H1 (cell line): Measurements from ENCODE around the gene ZNF608. TPM values are rescaled to one million over a fixed set of nuclear protein-coding genes. Genes with fewer than 3 reads are reported as not detected.

Experiments
- CTCF ChIA-PET: fragments of 300-600 bp; sonication (Branson Sonifier 250); formaldehyde crosslinking; loops from one replicate; lab custom pipeline; 2021; ENCODE audit not compliant: partially characterized antibody; lab: Charles Lee
- POLR2A ChIA-PET: fragments of 300-600 bp; sonication (Branson Sonifier 250); formaldehyde crosslinking; loops from one replicate; lab custom pipeline; 2021; ENCODE audit warnings: inconsistent platforms; ENCODE audit not compliant: partially characterized antibody; lab: Charles Lee
- DNase-seq, 2 experiments: peaks; one replicate each; pipeline versions ENCODE4 v3.0.0 to v3.0.0-alpha.2; 2010 to 2022; ENCODE audit warnings: low spot score in 2 of 2, low read depth in 1 of 2, mixed read lengths in 1 of 2
- FAIRE-seq: peaks from 2 replicates; lab custom pipeline; 2011; peaks lifted over from hg19 to GRCh38; lab: Jason Lieb, UNC
- H2AFZ ChIP-seq: 2 replicates; pipeline ENCODE4 v1.8.1; 2012; ENCODE audit warnings: low read length, inconsistent platforms
- H2AK5ac ChIP-seq: 2 replicates; pipeline ENCODE4 v1.6.1; 2013; ENCODE audit warnings: low read depth, low read length
- H2BK120ac ChIP-seq: replicated peaks from 2 replicates; pipeline ENCODE3; 2013; ENCODE audit warnings: low read depth, low read length, inconsistent platforms
- H2BK12ac ChIP-seq: 2 replicates; pipeline ENCODE4 v1.6.1; 2013; ENCODE audit warnings: low read depth, low read length
- H2BK15ac ChIP-seq: 2 replicates; pipeline ENCODE4 v1.6.1; 2013; ENCODE audit warnings: low read length
- H2BK20ac ChIP-seq: 2 replicates; pipeline ENCODE4 v1.6.1; 2013; ENCODE audit warnings: low read length
- H2BK5ac ChIP-seq: 2 replicates; pipeline ENCODE4 v1.6.1; 2013; ENCODE audit warnings: low read depth, low read length
- H3K14ac ChIP-seq: 2 replicates; pipeline ENCODE4 v1.6.1; 2013; ENCODE audit warnings: inconsistent platforms; ENCODE audit not compliant: insufficient read length
- H3K18ac ChIP-seq: 2 replicates; pipeline ENCODE4 v1.6.1; 2013; ENCODE audit warnings: low read length; ENCODE audit errors: extremely low read depth
- H3K23ac ChIP-seq: 2 replicates; pipeline ENCODE4 v1.6.1; 2013; ENCODE audit warnings: inconsistent platforms; ENCODE audit not compliant: insufficient read length
- H3K23me2 ChIP-seq: 2 replicates; pipeline ENCODE4 v1.6.1; 2013; ENCODE audit warnings: low read depth, low read length
- H3K27ac ChIP-seq: 2 replicates; pipeline ENCODE4 v1.6.1; 2011; ENCODE audit warnings: low read depth, low read length, inconsistent platforms
- H3K27me3 ChIP-seq, 4 experiments: replicated peaks in 1 of 4; 1 replicate in 1 of 4; 2 replicates in 3 of 4; pipeline versions ENCODE4 v1.6.1 to v1.8.1; 2011 to 2013; ENCODE audit warnings: low read length in 3 of 4, mild to moderate bottlenecking in 3 of 4, inconsistent platforms in 2 of 4, mixed read lengths in 2 of 4, moderate library complexity in 1 of 4; ENCODE audit not compliant: control insufficient read depth in 3 of 4, insufficient read depth in 3 of 4; ENCODE audit errors: extremely low read depth in 1 of 4
- H3K36me3 ChIP-seq, 4 experiments: 2 replicates each; pipeline versions ENCODE4 v1.6.1 to v1.8.1; 2011 to 2013; ENCODE audit warnings: mild to moderate bottlenecking in 4 of 4, low read length in 3 of 4, moderate library complexity in 2 of 4, control low read depth in 1 of 4, inconsistent platforms in 1 of 4; ENCODE audit not compliant: insufficient read depth in 4 of 4, control insufficient read depth in 2 of 4
- H3K4ac ChIP-seq: replicated peaks from 2 replicates; pipeline ENCODE3; 2013; ENCODE audit warnings: low read length, low read depth, mixed read lengths, inconsistent platforms; ENCODE audit not compliant: insufficient read length
- H3K4me1 ChIP-seq, 4 experiments: replicated peaks in 1 of 4; 1 replicate in 1 of 4; 2 replicates in 3 of 4; pipeline versions ENCODE4 v1.6.1 to v1.8.1; 2011 to 2013; ENCODE audit warnings: low read length in 3 of 4, inconsistent platforms in 2 of 4, mixed read lengths in 1 of 4; ENCODE audit not compliant: insufficient read depth in 4 of 4, control insufficient read depth in 3 of 4
- H3K4me2 ChIP-seq, 2 experiments: 2 replicates each; pipeline versions ENCODE4 v1.6.1 to v1.8.1; 2011 to 2013; ENCODE audit warnings: low read depth in 2 of 2, low read length in 2 of 2, control low read depth in 1 of 2, inconsistent platforms in 1 of 2, mild to moderate bottlenecking in 1 of 2; ENCODE audit not compliant: insufficient read depth in 1 of 2
- H3K4me3 ChIP-seq, 4 experiments: fragments of 200-600, 300-600 bp in 1 of 4; sonication (generic), shearing (Covaris generic), sonication (Bioruptor Twin) in 1 of 4; 2 replicates each; pipeline versions ENCODE4 v1.5.1 to v1.8.1; 2011 to 2016; ENCODE audit warnings: low read length in 4 of 4, low read depth in 3 of 4, control low read depth in 2 of 4, inconsistent platforms in 2 of 4, mild to moderate bottlenecking in 2 of 4, mixed read lengths in 1 of 4, moderate library complexity in 1 of 4; ENCODE audit not compliant: insufficient read depth in 2 of 4; ENCODE audit errors: extremely low read depth in 1 of 4
- H3K56ac ChIP-seq: replicated peaks from 2 replicates; pipeline ENCODE3; 2013; ENCODE audit warnings: low read depth, mild to moderate bottlenecking, mixed read lengths, low read length, inconsistent platforms; ENCODE audit not compliant: insufficient read length
- H3K79me1 ChIP-seq: 2 replicates; pipeline ENCODE4 v1.6.1; 2013; ENCODE audit warnings: low read depth, low read length, control low read depth
- H3K79me2 ChIP-seq, 2 experiments: 2 replicates each; pipeline versions ENCODE4 v1.6.1 to v1.8.1; 2012 to 2013; ENCODE audit warnings: low read length in 2 of 2, mild to moderate bottlenecking in 2 of 2, inconsistent platforms in 1 of 2; ENCODE audit not compliant: insufficient read depth in 2 of 2, control insufficient read depth in 1 of 2
- H3K9ac ChIP-seq, 4 experiments: replicated peaks in 1 of 4; 1 replicate in 1 of 4; 2 replicates in 3 of 4; pipeline versions ENCODE4 v1.6.1 to v1.8.1; 2011 to 2013; ENCODE audit warnings: low read depth in 3 of 4, low read length in 3 of 4, control low read depth in 2 of 4, mild to moderate bottlenecking in 2 of 4, moderate library complexity in 2 of 4, inconsistent platforms in 1 of 4; ENCODE audit errors: extremely low read depth in 1 of 4
- H3K9me3 ChIP-seq, 2 experiments: 2 replicates each; pipeline versions ENCODE4 v1.6.1 to v1.8.1; 2012 to 2013; ENCODE audit warnings: mild to moderate bottlenecking in 2 of 2, moderate library complexity in 2 of 2, control low read depth in 1 of 2, inconsistent platforms in 1 of 2, low read depth in 1 of 2, low read length in 1 of 2, mixed read lengths in 1 of 2; ENCODE audit not compliant: insufficient read depth in 2 of 2
- H4K20me1 ChIP-seq, 2 experiments: replicated peaks in 1 of 2; 2 replicates each; pipeline versions ENCODE3 to v1.8.1; 2011 to 2013; ENCODE audit warnings: inconsistent platforms in 2 of 2, low read length in 2 of 2, mild to moderate bottlenecking in 1 of 2; ENCODE audit not compliant: insufficient read depth in 2 of 2, control insufficient read depth in 1 of 2
- H4K5ac ChIP-seq: 2 replicates; pipeline ENCODE4 v1.6.1; 2013; ENCODE audit warnings: low read length, low read depth, mixed read lengths, inconsistent platforms; ENCODE audit not compliant: insufficient read length
- H4K8ac ChIP-seq: 2 replicates; pipeline ENCODE4 v1.8.0; 2013; ENCODE audit warnings: mild to moderate bottlenecking, moderate library complexity, low read length, inconsistent platforms; ENCODE audit not compliant: insufficient read depth; ENCODE audit errors: extremely low read depth
- H4K91ac ChIP-seq: replicated peaks from 2 replicates; pipeline ENCODE3; 2013; ENCODE audit warnings: low read length, mixed read lengths, inconsistent platforms; ENCODE audit not compliant: insufficient read length
- BCL11A ChIP-seq, 2 experiments: IDR thresholded peaks; one replicate each; pipeline ENCODE4 v1.6.1; 2011; ENCODE audit warnings: low read depth in 2 of 2, low read length in 2 of 2, mild to moderate bottlenecking in 2 of 2
- CEBPB ChIP-seq: IDR thresholded peaks from 2 replicates; pipeline ENCODE4 v1.6.1; 2012; ENCODE audit warnings: low read depth, low read length
- CTCF ChIP-seq, 3 experiments: IDR thresholded peaks; 1 replicate in 2 of 3; 2 replicates in 1 of 3; pipeline versions ENCODE4 v1.5.1 to v1.6.1; 2011; ENCODE audit warnings: low read length in 3 of 3, mild to moderate bottlenecking in 3 of 3, inconsistent platforms in 2 of 3, low read depth in 1 of 3, moderate library complexity in 1 of 3; ENCODE audit not compliant: insufficient read depth in 1 of 3; ENCODE audit errors: control extremely low read depth in 1 of 3
- MAX ChIP-seq: IDR thresholded peaks from 2 replicates; pipeline ENCODE4 v1.6.1; 2012; ENCODE audit warnings: inconsistent platforms
- RBBP5 ChIP-seq: IDR thresholded peaks from 2 replicates; pipeline ENCODE4 v1.7.1; 2012; ENCODE audit warnings: low read depth, mild to moderate bottlenecking, inconsistent platforms, low read length, moderate library complexity, borderline replicate concordance
- RFX5 ChIP-seq: IDR thresholded peaks from 2 replicates; pipeline ENCODE4 v1.6.1; 2011; ENCODE audit warnings: low read depth, low read length, improper control_type of control experiment, borderline replicate concordance
- WGBS, 2 experiments: shearing (Covaris generic) in 1 of 2; methylation state at CpG; one replicate each; pipeline versions ENCODE4 v1.1.6 to v1.1.7; 2013 to 2015; ENCODE audit warnings: low lambda C conversion rate in 2 of 2, mixed read lengths in 2 of 2, inconsistent platforms in 1 of 2, low coverage in 1 of 2, missing lambda C conversion rate in 1 of 2; ENCODE audit not compliant: insufficient replicate concordance in 2 of 2, insufficient coverage in 1 of 2, insufficient read length in 1 of 2; ENCODE audit errors: extremely low coverage in 1 of 2, missing lambda C conversion rate in 1 of 2; 5-methylcytosine and 5-hydroxymethylcytosine counted together
- polyA plus RNA-seq, 7 experiments: library from polyadenylated mRNA; depleted of rRNA in 3 of 7; stranded (reverse) in 5 of 7; unstranded in 2 of 7; fragments of >200 nt in 5 of 7; fragments of 200-250 nt in 2 of 7; gene quantifications; 1 replicate in 5 of 7; 2 replicates in 1 of 7; 4 replicates in 1 of 7; pipeline versions ENCODE4 v1.2.1 to v1.2.3, GENCODE V29; 2011 to 2013; ENCODE audit warnings: missing spikeins in 2 of 7, mixed read lengths in 2 of 7
- total RNA-seq: library from RNA; stranded (reverse); fragmentation: NEBNext Ultra II Directional; extraction: Animal tissue kit (Norgen Biotek cat#: 25700); gene quantifications from 2 replicates; pipeline ENCODE4 v1.2.1, GENCODE V29; 2021

Gene ZNF608
- total and polyA plus RNA-seq, 2 of the 8 experiments (the other 6 are each of a cell fraction or from before 2014, with no cell fraction given) = 17.2 to 40.8 TPM

DNA sequence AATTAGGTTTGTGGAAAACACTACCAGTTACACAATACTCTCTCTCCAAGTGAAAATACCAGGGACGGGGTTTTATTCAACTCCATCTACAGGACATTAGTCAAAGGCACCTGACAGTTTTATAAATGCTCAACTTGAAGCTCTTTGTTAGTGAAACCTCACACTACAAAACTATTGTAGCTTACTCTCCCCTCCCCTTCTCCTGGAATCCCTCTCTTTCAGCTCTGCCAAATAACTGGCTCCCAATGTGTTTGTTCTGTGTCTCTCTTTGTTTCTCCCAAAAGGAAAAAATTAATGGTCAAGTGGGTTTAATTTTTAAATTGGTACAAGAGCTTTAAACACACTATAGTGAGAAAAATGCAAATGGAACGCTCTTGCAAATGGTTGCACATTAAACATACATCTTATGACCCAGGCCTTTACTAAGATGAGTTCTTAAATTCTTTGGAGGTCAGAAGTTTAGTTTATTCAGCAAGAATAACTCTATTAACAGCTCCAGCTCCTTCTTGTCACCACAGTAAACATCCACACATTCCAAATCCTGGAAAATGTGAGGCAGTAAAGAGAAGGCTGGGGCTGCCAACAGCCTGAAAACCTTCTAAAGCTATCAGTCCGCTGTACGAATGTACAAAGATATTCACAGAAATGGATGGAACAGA lies 48.4 kb downstream of the ZNF608 start:
- H2AFZ ChIP-seq = no peak overlapping the region
- H3K23me2 ChIP-seq = no peaks in the 10 kb centered on the region
- H3K9ac ChIP-seq = no peak overlapping the region
- H3K23ac ChIP-seq = no peak overlapping the region
- H2BK12ac ChIP-seq = no peak overlapping the region
- no peak overlapping the region for H3K27ac ChIP-seq
- no peak overlapping the region for H3K4ac ChIP-seq
- no peak for DNase-seq
- WGBS, 2 experiments = 68% methylated on average over 4 of the region's 4 CpGs; no CpG with 5 or more reads in 1 of the 2 experiments
- peaks cover 0 to 1% (median 0%) of the 10 kb centered on the region in 4 experiments; a peak in 1 of 7 replicates for H3K27me3 ChIP-seq
- peaks cover 9 to 94% of the 10 kb centered on the region in 2 experiments; a peak in 3 of 4 replicates for H3K79me2 ChIP-seq
- H3K79me1 ChIP-seq = peaks cover 5% of the 10 kb centered on the region; the same call in 1 of the 2 replicates
- no peaks in the 10 kb centered on the region for H3K9me3 ChIP-seq
- TF ChIP-seq RBBP5 (no peak), CTCF (IDR thresholded peaks at IDR 0.05; ENCODE audit: control extremely low read depth in 1 of 3, insufficient read depth in 1 of 3, low read depth in 1 of 3, low read length in 3 of 3) (no peak), RFX5 (no peak), CEBPB (0 out of 2 replicates have a peak, but pooled peaks have one; percentile 31), MAX (no peak), BCL11A (IDR thresholded peaks at IDR 0.05; ENCODE audit: low read depth in 2 of 2, low read length in 2 of 2) (no peak)
- TF ChIP-seq, all 59 proteins: peak for 1
- Histone ChIP-seq H3K36me3 (peaks cover 0 to 5% (median 0%) of the 10 kb centered on the region in 4 experiments; a peak in 2 of 8 replicates), H2BK15ac (no peak overlapping the region), H4K8ac (no peak overlapping the region), H2BK20ac (no peak overlapping the region), H3K4me2 (no peak overlapping the region; a peak in 1 of 4 replicates), H4K5ac (no peak overlapping the region), H4K91ac (no peak overlapping the region), H3K56ac (no peak overlapping the region), H2BK120ac (peak overlapping the region; percentile 24), H3K4me1 (peaks cover 0 to 35% (median 20%) of the 10 kb centered on the region in 4 experiments; a peak in 6 of 7 replicates), H2AK5ac (no peak overlapping the region), H3K4me3 (no peak overlapping the region), H3K18ac (peak overlapping the region; percentile 22; the same call in 1 of the 2 replicates), H4K20me1 (peaks cover 0 to 2% of the 10 kb centered on the region in 2 experiments), H2BK5ac (no peak overlapping the region), H3K14ac (no peak overlapping the region)
- POLR2A ChIA-PET = interaction anchor here (0.6 to 2.3 kb wide), 2 partner anchors 12 to 715 kb away, joined by 3 to 5 read pairs; no protein-coding TSS in a partner anchor
- FAIRE-seq = peak; percentile 32
- CTCF ChIA-PET = interaction anchor here (1.0 kb wide), 2 partner anchors 9 to 27 kb away, joined by 3 to 5 read pairs; no protein-coding TSS in a partner anchor
